Measurements from ENCODE around the gene TRIM39.
A peak's percentile ranks its signal among the peaks of the same experiment; 100 is the strongest.

Gene TRIM39

DNA sequence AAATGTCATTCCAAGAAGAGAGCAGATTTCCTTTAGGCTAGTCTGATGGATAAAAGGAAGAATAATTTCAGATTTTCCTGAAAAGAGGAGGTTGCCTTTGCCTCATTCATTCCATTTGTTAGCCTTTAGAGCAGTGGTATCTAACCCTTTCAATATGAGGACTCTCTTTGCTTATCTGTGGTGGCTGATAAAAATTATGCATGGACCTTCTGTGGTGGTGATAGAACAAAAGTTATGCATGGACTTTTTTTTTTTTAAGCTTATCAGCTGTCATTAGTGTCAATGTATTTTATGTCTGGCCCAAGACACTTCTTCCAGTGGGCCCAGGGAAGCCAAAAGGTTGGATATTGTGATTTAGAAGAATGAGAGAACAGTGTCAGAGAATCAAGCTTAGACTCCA is 1.7 kb downstream of the TRIM39 start:
- no peak for DNase-seq

DNA sequence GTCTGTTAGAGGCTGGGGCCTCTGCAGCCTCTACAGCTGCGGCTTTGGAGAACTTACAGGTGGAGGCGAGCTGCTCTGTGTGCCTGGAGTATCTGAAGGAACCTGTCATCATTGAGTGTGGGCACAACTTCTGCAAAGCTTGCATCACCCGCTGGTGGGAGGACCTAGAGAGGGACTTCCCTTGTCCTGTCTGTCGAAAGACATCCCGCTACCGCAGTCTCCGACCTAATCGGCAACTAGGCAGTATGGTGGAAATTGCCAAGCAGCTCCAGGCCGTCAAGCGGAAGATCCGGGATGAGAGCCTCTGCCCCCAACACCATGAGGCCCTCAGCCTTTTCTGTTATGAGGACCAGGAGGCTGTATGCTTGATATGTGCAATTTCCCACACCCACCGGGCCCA is 2.6 kb downstream of the TRIM39 start:
- DNase-seq = no peak

GRCh38 chr6:30331981-30332380 is 5.3 kb downstream of the TRIM39 start:
- no peak for DNase-seq

DNA sequence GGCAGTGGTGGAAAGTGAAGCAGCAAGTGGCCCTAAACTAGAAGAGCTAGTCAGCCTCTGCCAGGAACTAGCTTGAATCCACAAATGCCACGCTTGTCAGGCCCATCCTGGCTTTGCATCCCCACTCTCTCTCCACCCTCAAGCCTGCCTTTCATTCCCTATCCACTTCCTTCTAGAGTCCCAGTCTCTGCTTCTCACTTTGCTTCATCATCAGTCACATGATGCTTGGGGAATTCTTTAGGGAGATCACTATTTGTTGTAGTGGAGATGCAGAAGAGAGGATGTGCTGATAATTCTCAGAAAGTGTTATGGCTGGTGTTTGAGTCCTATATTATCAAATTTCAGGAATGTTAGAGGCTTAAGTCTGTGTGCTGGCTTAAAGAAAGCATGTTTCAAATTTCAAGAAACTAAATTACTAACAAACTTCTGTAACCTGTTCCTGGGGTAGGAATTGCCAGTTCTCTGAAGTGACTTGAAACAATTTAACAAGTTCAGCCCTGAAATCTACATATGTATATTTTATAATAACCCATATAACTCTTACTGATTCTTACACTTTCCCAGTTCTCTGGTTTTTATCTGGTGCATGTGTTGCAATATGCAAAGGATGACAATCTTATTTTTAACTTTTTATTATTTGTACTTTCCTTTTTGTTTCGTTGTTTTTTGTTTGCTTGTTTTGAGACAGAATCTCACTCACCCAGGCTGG is 7.5 kb downstream of the TRIM39 start:
- no peak for DNase-seq

DNA sequence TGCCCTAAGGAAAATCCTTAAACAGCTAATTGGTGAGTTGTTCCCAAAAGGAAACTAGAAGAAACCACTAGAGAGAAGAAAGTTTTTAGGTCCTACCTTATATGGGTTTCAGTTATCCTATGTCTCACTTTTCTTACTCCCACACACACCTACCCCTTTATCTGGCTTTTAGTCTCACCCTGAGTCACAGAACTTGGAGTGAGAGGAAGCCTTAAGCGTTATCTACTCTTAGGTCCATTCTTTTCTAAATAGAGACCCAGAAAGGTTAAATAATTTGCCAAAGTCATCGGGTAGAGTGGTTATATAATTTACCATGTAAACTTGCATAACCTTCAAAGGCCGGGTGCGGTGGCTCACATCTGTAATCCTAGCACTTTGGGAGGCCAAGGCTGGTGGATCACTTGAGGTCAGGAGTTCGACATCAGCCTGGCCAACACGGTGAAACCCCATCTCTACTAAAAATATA is 13.9 kb downstream of the TRIM39 start:
- no peak for DNase-seq

DNA sequence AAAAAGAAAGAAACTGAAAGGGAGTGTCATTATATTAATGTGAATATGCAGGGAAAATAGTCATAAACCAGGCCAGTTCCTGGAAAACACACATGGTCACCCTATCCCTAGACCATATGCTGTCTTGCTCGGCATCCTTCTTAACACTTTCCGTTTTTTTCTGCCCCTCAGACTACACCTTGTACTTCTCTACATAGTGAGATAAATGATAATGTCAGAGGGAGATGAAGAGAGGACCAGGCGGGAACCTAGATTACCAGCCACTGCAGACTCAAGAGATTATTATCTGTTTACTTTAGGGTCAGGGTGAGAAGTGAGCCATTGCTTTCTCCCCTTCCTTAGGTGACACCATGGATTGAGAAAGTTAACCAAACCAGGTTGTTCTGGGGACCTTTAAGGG is 14.5 kb downstream of the TRIM39 start:
- no peak for DNase-seq

DNA sequence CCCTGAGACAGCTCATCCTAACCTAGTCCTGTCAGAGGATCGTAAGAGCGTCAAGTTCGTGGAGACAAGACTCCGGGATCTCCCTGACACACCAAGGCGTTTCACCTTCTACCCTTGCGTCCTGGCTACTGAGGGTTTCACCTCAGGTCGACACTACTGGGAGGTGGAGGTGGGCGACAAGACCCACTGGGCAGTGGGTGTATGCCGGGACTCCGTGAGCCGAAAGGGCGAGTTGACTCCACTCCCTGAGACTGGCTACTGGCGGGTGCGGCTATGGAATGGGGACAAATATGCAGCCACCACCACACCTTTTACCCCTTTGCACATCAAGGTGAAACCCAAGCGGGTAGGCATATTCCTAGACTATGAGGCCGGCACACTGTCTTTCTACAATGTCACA is 15.0 kb downstream of the TRIM39 start:
- DNase-seq = no peak

GRCh38 chr6:30344191-30344867 is 17.6 kb downstream of the TRIM39 start:
- DNase-seq = no peak

DNA sequence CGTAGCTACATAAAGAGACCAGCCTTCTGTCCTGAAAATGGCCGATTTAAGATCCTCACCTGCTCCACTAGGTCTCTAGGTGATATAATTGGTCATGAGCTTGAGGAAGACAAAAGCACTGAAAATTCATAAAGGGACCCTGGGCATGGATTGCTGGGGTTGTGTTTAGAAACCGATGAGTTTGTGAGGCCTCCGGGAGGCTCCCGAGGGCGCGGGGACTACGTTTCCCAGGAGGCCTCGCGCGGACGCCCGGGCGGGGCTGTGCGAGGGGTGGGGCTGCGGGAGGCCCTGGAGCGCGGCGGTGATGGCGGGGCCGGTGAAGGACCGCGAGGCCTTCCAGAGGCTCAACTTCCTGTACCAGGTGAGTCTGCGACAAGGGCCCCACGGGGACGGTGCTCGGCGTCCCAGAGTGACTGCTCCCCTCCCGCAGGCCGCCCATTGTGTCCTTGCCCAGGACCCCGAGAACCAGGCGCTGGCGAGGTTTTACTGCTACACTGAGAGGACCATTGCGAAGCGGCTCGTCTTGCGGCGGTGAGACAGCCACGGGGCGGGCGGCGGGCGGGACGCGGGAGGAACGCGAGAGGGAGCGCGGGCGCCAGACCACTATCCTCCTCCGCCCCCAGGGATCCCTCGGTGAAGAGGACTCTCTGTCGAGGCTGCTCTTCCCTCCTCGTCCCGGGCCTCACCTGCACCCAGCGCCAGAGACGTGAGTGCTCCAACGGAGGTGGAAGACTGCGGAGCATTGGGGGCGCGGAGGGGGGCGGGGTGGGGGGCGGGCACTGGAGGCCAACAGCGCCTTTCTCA is 18.3 kb downstream of the TRIM39 start, which contains the start of gene RPP21:
Gene RPP21, plus strand, starts transcription at position 289 of the 804 bp plus-strand sequence. Its CDS starts 16 bp downstream, at position 305.
- peak; percentile 34 to 76 for DNase-seq

- DNase-seq = no peak
Observed at GRCh38 chr6:30345852-30346251, 19.1 kb downstream of the TRIM39 start.

- DNase-seq = no peak
Observed at GRCh38 chr6:30348957-30349356, 22.2 kb downstream of the TRIM39 start.

DNA sequence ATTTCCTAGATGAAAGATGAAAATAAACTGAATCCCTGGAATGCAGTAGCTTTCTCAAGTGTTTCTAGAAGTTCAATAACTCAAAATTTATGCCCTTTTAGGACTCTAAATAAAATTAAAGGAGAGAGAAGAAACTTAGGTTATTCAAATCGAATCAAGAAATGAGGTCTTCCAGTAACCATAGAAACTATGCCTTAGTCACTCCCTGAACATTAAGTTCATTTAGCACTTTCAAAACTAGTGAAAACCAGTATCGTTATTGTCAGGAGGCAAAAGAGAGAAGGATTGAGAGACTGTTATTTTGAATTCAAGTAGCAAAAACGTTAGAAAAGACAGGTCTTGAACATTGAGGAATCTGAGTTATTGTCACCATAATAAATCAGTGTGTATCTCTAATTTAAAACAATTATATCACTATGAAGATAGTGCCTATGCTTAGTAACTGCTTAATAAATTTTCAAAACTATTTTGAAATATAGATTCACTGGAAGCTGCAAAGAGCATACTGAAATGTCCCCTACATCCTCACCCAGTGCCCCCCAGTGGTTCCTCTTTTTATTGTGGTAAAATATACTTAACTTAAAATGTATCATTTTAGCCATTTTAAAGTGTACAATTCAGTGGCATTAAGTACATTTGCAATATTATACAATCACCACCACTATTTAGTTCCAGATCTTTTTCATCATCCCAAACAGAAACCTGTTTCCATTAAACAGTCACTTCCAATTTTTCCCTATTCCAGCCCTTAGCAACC is 22.9 kb downstream of the TRIM39 start:
- DNase-seq = no peak

GRCh38 chr6:30350524-30350923 is 23.8 kb downstream of the TRIM39 start:
- no peak for DNase-seq

DNA sequence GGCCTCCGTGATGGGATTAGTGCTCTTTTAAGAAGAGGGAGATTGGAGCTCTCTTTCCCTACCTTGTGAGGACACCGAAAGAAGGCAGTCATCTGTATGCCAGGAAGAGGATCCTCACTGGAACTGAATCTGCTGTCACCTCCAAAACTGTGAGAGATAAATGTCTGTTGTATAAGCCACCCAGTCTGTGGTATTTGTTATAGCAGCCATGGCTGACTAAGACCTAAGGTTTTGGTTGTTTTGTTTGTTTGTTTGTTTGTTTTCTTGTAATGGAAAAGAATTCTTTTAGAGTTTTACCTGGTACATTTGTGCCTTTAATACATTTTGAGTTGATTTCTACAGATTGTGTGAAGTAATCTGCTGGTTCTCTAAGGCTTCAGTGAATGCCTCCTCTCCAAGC is 25.8 kb downstream of the TRIM39 start:
- DNase-seq = no peak

GRCh38 chr6:30355281-30355680 is 28.6 kb downstream of the TRIM39 start:
- DNase-seq = no peak

GRCh38 chr6:30356536-30356935 is 29.8 kb downstream of the TRIM39 start:
- DNase-seq = no peak

GRCh38 chr6:30357678-30358540 is 31.2 kb downstream of the TRIM39 start:
- DNase-seq = peak in 1 of 2 experiments; percentile 51

GRCh38 chr6:30359276-30359675 is 32.5 kb downstream of the TRIM39 start:
- DNase-seq = no peak

GRCh38 chr6:30360139-30360538 is 33.4 kb downstream of the TRIM39 start:
- DNase-seq = no peak

DNA sequence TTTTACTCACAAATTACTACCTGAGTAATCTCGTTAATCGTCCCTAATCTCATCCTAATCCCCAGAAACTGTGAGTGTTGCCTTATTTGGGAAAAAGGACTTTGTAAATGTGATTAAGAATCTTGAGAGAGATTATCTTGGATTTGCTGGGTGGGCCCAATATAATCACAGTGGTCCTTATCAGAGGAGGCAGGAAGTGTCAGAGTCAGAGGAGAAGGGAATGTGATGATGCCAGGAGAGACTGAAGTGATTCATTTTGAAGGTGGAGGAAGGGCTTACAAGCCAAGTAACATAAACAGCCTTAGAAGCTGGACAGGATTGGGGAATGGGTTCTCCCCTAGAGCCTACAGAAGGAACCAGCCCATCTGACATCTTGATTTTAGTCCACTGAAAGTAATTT is 34.9 kb downstream of the TRIM39 start:
- no peak for DNase-seq

GRCh38 chr6:30363459-30363858 is 36.7 kb downstream of the TRIM39 start:
- DNase-seq = no peak

DNA sequence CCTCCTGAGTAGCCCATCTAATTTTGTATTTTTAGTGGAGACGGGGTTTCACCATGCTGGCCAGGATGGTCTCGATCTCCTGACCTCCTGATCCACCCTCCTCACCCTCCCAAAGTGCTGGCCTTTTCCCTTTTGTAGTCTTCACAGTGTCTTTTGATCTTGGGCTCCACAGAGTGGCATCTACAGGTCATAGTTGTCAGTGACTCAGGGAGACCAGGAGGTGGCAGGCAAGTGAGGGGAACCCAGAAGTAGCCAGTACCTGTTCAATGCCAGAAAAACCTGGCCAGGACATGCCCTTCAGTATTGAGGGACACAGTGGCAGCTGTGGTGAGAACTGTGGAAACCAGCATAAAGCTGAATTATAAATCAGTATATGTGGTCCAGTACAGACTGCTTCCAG is 37.9 kb downstream of the TRIM39 start:
- DNase-seq = peak in 1 of 2 experiments; percentile 19
